ENCODE results near the gene TADA3.
A peak's percentile ranks its signal among the peaks of the same experiment; 100 is the strongest.

TADA3 gene

GRCh38 chr3:9804996-9805395, 12.7 kb upstream of the TADA3 start:
- no peak for DNase-seq (ENCODE audit: low read depth)
- TF ChIP-seq CTCF (conservative IDR thresholded peaks at IDR 0.05; ENCODE audit: control insufficient read depth, insufficient read depth, low read depth, low read length): no peak
- H3K4me3 ChIP-seq (ENCODE audit: control insufficient read depth, low read depth, low read length): no peak overlapping the region

GRCh38 chr3:9803494-9803893, 11.2 kb upstream of the TADA3 start:
- H3K4me3 ChIP-seq (ENCODE audit: control insufficient read depth, low read depth, low read length): no peak overlapping the region
- peak; percentile 33 for DNase-seq (ENCODE audit: low read depth)

GRCh38 chr3:9800529-9800928, 8.3 kb upstream of the TADA3 start:
- DNase-seq (ENCODE audit: low read depth): no peak
- H3K4me3 ChIP-seq (ENCODE audit: control insufficient read depth, low read depth, low read length): no peak overlapping the region
- TF ChIP-seq CTCF (conservative IDR thresholded peaks at IDR 0.05; ENCODE audit: control insufficient read depth, insufficient read depth, low read depth, low read length): peak; percentile 20

More at GRCh38 chr3:9803494-9803893, 11.2 kb upstream of the TADA3 start:
- TF ChIP-seq CTCF (conservative IDR thresholded peaks at IDR 0.05; ENCODE audit: control insufficient read depth, insufficient read depth, low read depth, low read length): no peak

- no peak for DNase-seq (ENCODE audit: low read depth)
- no peak for TF ChIP-seq CTCF (conservative IDR thresholded peaks at IDR 0.05; ENCODE audit: control insufficient read depth, insufficient read depth, low read depth, low read length)
- H3K4me3 ChIP-seq (ENCODE audit: control insufficient read depth, low read depth, low read length): no peak overlapping the region
Measured at GRCh38 chr3:9797196-9797945, 5.1 kb upstream of the TADA3 start.

- no peak for TF ChIP-seq CTCF (conservative IDR thresholded peaks at IDR 0.05; ENCODE audit: control insufficient read depth, insufficient read depth, low read depth, low read length)
- DNase-seq (ENCODE audit: low read depth): no peak
- no peak overlapping the region for H3K4me3 ChIP-seq (ENCODE audit: control insufficient read depth, low read depth, low read length)
Measured at GRCh38 chr3:9795207-9795606, 2.9 kb upstream of the TADA3 start.

- no peak for TF ChIP-seq CTCF (conservative IDR thresholded peaks at IDR 0.05; ENCODE audit: control insufficient read depth, insufficient read depth, low read depth, low read length)
- no peak for DNase-seq (ENCODE audit: low read depth)
- H3K4me3 ChIP-seq (ENCODE audit: control insufficient read depth, low read depth, low read length): no peak overlapping the region
Measured at GRCh38 chr3:9794400-9794799, 2.1 kb upstream of the TADA3 start.

Data from fibroblast of mammary gland (primary cell).